ENCODE data around the gene TENM3.

DNA sequence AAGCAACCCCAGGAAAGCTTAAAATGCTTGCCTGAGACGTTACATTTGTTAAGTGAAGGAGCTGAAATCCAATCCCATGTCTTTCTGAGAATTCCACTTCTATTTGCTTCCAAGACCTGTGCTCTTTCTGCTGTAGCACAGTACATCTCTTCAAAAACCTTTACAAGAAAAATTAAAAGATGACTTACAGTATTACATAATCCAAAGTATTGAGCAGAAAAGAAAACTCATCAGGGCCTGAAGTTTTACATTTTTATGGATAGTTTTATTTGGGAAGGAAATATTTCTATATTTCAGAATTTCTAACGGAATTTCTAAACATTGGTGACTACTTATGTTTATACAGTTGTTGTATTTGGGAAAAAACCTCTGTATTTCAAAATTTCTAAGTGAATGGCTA is 276.3 kb downstream of the TENM3 start:
- TF ChIP-seq, protein P1, sequence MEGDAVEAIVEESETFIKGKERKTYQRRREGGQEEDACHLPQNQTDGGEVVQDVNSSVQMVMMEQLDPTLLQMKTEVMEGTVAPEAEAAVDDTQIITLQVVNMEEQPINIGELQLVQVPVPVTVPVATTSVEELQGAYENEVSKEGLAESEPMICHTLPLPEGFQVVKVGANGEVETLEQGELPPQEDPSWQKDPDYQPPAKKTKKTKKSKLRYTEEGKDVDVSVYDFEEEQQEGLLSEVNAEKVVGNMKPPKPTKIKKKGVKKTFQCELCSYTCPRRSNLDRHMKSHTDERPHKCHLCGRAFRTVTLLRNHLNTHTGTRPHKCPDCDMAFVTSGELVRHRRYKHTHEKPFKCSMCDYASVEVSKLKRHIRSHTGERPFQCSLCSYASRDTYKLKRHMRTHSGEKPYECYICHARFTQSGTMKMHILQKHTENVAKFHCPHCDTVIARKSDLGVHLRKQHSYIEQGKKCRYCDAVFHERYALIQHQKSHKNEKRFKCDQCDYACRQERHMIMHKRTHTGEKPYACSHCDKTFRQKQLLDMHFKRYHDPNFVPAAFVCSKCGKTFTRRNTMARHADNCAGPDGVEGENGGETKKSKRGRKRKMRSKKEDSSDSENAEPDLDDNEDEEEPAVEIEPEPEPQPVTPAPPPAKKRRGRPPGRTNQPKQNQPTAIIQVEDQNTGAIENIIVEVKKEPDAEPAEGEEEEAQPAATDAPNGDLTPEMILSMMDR (IDR thresholded peaks at IDR 0.05): no peak
- no peak for TF ChIP-seq ZFX (IDR thresholded peaks at IDR 0.05; ENCODE audit: borderline replicate concordance)
